CD4-positive, alpha-beta T cell treated with Interleukin-17A for 4 hours (primary cell): ENCODE results near the gene AFF1.

Source experiments
- DNase-seq: peaks from one replicate; pipeline ENCODE4 v3.0.0-alpha.2; 2020; ENCODE audit warnings: mixed read lengths

AFF1 gene

GRCh38 chr4:87166296-87166854, 231.6 kb downstream of the AFF1 start:
- DNase-seq: no peak

DNA sequence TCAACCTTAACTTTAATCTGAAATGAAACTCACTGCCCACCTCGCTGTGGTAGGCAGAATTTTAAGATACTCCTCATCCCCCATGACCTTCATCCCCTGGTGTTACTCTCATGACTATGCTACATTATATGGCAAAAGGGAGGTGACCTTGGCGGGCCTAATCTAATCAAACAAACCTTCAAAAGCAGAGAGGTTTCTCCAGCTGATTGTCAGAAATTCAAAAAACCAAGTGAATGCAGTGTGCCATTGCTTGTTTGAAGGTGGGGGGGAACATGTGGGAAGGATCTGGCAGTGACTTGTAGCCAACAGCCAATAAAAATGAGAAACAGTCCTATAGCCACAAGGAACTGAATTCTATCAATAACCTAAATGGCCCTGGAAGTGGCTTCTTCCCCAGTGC, 237.1 kb downstream of the AFF1 start:
- no peak for DNase-seq

GRCh38 chr4:87174672-87175071, 239.9 kb downstream of the AFF1 start:
- DNase-seq: no peak

DNA sequence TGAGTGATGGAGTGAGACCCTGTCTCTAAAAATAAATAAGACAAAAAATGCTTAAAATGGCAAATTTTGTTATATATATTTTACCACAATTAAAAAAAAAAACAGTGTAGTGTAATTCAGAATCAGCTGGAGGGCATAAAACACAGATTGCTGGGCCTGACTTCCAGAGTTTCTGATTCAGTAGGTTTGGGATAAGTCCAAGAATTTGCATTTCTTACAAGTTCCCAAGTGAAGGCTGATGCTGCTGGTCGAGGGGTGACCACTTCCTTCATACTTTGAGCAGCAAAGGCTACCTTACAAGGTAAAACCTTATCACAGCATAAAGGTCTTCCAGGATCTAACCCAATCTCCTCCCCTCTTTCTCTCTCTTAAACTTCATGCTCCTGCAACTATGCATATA, 244.9 kb downstream of the AFF1 start:
- no peak for DNase-seq

- DNase-seq: no peak
These were observed 246.0 kb downstream of the AFF1 start for GRCh38 chr4:87180767-87181166.

- no peak for DNase-seq
These were observed 250.5 kb downstream of the AFF1 start for GRCh38 chr4:87185146-87185870.

- no peak for DNase-seq
These were observed 253.2 kb downstream of the AFF1 start for GRCh38 chr4:87188048-87188447.

- no peak for DNase-seq
These were observed 254.1 kb downstream of the AFF1 start for GRCh38 chr4:87188932-87189331.
